Activated CD4-positive, alpha-beta T cell treated with anti-CD3 and anti-CD28 coated beads for 24 hours (primary cell): Measurements from ENCODE around the gene LRMDA.
"Not testable (repeated sequence)": the region's sequence is repeated elsewhere in the genome, so short reads cannot be mapped to it uniquely, and the experiment has no call there.

ENCODE experiments used
- DNase-seq, 2 donors: peaks; one replicate each; pipeline ENCODE4 v3.0.0-alpha.2; 2020; ENCODE audit warnings: low read depth in 2 of 2

Gene LRMDA

DNA sequence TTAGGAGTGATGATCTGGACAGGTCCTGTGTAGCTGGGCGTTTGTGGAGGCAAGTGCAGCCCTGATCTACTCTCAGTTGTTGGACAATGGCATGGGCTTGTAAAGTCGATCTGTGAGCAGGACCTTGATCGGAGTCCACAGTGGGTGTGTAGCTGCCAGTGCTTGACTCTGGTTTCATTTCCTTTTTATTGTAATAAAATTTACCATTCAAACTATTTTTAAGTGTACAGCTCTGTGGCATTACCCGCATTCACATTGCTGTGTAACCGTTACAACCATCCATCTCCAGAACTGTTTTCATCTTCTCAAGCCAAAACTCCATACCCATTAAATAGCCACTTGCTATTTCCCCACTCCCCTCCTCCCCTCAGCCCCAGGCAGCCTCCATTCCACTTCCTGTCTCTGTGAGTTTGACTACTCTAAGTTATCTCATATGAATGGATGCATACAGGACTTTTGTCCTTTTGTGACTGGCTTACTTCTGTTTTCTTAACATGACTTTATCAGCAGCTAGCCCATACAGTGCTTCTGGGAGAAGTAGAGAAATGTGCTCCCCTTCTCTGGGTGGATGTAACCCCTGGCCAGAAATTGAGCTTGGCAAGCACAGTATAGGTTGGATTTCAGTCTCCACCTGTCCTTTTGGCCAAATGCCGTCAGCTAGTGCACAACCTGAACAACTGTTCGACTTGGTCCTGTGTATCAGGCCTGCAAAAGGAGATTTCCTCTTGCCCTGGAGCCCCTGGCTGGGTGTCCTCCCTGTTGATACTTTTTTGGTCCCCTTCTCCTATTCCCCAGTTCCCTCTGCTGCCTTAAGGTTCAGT is 180.0 kb downstream of the LRMDA start:
- no peak for DNase-seq

DNA sequence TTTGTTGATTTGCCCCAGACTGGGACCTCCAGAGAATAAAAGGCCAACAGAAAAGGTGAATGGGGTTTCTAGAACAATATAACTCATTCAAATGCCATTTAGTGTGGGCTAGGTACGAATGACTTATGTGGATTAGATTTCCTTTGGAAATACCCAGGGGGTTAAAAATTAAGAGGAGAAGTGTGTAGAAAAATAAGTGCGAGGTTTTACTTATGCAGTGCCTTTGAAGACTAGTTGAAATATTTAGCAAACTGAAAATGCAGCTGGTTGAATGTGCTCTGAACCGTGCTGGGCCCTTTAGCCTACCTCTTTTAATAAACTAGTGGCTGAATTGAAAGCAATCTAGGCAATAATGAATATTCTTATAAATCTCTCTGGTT is 180.6 kb downstream of the LRMDA start:
- DNase-seq = no peak

DNA sequence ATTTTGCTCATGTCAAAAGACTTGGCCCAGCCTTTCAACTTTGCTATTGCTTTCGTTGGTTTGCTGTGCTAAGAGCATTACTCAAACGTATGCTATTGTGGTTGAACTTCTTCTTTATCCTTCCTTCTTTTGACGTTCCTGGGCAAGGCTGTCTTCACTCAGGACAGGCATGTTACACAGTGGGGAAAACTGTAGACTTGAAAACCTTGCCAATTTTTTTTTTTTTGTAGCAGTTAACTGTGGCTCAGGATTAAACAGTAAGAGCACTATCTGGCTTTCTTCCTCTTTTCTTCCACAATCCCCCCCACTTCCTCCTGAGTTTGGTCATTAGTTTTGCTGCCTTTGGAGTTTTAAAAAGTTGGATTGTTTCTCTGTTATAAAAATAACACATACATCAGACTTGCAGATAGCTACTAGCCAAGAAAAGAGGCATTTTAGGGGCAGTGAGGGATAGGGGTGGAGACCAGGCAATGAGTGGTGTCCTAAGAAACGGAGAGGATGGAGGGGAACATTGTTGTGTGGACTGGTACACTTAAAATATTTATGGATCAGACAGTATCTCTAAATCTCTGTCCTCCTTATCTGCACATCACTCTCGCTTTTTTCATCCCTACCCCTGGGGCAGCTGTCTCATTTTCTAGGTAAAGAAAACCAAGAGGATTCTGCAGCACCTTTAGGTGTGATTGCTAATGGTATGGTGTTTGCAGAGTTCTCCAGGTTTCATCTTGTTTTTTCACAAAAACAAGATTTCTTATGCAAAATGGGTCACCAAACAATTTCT is 181.7 kb downstream of the LRMDA start:
- no peak for DNase-seq

DNA sequence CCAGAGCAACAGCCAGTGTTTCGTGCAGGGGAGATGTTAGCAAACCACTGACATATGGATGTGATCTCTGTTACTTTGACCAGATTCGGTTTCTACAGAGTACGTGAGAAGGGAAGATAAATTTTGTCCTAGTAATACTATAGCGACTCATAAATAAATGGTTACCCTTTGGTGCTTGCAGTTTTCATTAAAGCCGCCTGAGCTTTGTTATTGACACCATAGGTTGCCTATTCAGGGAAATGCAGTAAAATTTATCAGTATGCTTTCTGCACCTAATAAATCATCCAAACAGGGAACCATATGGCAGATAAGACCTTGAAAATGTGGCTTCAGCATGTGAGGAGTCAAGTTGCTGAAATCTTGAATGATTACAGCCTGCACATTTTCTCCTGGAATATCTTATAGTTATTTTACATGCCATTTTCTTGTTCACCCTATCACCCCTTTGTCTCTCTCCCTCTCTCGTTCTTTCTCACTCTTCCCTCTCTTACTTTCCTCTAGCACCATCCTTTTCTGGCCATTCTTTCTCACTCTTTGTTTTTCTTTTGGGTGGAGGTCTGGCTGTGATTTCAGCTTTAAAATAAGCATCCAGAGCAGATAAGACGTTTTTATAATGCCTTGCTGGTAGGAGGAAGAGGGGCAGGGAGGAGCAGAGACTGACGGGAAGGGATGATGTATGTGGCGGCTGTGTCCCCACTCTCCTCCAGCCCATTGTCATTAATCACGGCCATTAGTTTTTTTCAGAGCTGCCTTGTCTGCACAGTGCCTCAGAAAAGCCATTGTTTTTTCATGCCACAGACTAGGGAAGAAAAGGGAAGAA is 182.5 kb downstream of the LRMDA start:
- no peak for DNase-seq

DNA sequence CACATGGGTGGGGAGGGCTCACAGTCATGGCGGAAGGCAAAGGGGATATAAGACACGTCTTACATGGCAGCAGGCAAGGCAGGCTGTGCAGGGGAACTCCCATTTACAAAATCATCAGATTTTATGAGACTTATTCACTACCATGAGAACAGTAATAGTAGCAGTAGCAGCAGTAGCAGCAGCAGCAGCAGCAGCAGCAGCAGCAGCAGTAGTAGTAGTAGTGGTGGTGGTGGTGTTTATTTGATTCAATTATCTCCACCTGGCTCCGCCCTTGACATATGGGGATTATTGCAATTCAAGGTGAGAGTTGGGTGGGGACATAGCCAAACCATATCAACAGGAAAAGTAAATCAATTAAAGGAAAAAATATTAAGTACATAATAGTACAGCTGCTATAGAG is 184.7 kb downstream of the LRMDA start:
- DNase-seq = no peak

DNA sequence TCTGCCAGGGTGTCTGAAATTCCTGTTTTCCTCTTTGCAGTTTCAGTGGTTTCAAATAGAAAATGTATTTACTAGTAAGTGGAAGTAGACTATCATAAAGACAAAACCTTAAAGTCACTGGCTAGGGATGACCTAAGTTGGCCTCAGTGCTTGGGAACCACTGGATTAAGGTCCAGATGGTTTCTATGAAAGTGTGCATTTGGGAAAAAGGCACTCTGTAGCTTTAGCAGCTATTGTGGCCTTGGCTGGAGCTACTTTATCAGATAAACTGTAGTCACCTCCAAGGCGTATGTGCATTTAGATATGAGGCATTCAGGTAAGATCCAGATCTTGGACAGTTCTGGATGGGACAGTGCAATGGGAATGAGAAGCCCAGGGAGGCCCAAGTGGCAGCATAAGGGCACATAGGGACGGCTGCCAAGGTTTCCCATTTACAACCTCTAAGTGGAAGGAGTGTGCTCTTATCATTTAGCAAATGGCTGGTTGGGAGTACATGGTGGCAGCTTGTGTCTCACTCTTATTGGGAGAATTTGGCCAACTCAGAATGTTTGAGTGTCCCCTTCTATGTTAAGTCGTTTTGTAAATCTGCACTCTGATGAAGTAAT is 185.6 kb downstream of the LRMDA start:
- no peak for DNase-seq

DNA sequence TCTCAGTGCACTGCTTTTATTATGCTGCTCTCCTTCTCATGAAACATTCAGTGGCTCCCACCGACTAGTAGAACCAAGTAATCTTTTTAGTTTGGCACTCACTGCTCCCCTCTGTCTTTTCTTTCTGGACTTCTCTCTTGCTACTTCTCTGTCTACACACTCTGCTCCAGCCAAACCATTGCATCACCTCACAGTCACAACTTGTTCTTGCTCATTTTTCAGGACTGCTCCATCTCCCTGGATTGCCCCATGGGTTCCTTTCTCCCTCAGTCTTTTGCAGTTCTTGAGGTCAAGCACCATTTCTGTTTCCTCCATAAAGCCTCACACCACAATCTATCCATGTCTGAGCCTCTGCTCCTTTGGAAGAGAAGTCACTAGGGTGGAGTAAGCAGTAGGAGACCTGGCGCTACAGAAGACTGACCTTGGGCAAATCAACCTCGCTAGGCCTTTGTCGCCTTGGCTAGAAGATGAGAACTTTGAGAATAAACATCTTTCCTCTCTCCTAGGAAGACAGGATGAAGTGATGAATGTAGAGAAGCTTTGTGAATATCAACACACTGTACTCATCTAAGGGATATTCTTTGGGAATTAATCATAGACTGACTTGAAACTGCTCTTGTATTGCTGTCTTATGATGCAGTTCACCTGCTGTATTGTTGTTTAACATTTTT is 186.2 kb downstream of the LRMDA start:
- no peak for DNase-seq

DNA sequence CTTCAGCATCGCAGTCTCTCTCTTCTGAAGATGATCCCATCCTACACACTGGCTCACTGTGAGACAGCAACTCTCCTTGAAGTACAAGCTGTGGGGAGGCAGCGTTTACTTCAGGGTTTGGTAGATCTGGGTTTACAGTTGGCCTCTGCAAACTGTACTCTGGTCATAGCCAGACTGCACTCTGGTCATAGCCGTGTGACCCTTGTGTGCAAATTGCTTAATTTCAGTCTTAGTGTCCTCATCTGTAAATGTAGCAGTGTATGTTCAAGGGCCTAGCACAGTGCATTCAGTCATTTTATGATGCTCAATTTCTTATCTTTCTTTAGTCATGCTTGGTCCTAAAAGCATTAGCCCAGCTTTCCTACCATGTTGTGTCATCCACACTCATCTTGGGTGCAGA is 188.2 kb downstream of the LRMDA start:
- no peak for DNase-seq

DNA sequence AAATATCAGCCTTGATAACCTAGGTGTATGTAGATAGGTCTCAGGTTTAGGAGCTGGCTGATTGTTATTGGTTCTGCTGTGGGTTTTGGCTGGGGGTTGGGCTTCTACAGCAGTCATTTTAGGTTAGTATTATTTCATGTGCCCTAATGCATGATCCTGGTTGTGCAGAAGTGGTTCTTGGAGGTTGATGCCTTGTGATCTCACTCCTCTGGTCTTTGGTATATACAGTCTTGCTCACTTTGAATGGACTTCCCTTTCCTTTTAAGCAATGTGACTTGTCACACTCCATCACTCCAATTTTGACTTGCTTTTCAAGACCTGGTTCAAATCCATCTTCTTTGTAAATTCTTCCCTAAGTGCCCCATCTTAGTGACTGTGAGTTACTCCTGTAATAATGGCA is 188.9 kb downstream of the LRMDA start:
- no peak for DNase-seq

DNA sequence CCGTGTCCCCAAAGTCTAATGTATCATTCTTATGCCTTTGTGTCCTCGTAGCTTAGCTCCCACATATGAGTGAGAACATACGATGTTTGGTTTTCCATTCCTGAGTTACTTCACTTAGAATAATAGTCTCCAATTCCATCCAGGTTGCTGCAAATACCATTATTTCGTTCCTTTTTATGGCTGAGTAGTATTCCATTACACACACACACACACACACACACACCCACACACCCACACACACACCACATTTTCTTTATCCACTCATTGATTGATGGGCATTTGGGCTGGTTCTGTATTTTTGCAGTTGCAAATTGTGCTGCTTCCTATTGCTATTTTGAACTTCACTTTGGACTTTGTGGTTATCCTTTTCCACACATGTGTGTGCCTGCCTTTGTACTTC is 189.6 kb downstream of the LRMDA start:
- DNase-seq = not testable (repeated sequence)

DNA sequence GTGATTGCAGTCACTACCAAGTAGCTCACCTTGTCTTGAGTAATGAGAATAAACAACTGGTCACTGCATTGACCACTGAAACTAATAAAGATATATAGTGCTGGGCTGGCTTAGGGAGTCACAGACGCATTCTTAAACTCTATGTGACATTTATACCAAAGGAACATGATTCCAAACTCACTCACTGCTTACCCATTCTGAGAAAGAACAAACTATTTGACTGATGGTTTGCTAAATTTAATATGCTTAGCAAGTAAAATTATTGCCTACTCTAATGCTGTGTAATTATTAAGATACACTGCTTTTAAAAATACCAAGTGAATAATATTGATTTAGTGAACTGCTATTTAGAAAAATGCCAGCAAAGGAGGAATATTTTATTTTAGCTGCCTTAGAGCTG is 191.1 kb downstream of the LRMDA start:
- no peak for DNase-seq

DNA sequence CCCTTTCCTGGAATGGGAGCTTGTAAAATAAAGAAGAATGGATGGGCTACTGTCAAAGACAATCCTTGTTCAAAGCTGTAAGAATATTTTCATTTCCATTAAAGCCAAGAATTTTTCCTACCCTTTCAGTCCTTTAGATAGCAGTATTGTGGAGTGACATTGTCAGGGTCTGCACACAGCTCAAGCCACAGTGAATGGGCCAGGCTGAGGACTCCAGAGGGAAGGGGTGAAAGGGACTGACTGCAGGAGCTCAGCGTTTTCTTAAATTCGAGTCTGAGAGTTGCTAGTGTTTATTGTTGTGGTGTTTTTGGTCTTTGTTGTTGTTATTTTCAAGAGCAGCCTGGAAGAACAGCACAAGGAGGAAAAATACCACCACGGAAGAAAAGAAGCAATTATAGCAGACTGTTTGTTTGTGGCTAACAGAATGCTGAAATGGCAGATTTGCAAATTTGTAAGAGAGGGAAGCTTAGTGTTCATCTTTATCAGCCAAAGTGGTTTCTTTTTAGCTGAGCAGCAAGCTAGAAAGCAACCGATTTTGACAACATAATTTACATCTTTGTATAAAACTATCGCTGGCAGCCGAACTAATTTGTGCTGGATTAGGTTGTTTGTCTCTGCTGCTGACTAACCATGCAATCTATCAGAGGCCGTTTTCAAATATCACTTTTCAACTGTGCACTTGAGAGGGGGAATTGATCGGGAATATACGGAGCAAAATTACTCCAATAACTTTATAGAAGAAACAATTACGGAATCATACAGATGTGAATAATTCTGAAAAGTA is 192.1 kb downstream of the LRMDA start:
- no peak for DNase-seq

DNA sequence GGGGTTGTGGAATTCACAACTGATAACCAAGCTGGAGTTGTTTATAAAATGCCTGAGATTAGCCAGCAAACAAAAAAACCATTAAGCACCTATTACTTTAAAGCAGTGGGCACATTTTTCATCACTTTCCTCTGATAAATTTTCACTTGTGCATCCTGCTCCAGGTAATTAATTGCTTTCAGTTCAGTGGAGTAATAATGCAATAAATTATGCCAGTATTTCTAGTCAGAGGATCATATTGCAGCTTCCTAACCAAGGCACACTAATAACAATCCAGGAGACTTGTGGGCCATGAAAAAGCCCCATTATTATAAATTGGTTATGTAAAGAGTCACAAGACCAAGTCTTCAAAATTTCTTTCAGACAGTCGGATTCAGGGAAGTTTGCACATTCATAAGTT is 193.2 kb downstream of the LRMDA start:
- DNase-seq = no peak

DNA sequence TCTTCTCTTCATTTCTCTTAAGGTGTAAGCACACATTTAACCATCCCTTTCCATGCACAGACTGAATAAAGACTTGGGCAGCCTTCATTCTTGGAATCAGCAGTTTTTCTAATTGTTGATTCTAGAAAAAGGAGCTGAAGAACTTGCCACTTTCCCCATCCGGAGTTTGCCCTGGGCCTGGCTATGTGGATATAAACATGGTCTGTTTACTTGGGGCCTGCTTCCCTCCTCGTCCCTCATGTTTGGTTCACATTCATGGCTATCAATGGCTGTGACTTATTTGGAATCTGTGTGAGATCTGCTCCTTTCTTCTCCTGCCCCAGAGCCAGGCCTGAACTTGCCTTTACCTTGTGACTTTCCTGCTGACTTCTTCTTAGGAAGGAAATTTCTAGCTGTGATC is 199.3 kb downstream of the LRMDA start:
- no peak for DNase-seq

DNA sequence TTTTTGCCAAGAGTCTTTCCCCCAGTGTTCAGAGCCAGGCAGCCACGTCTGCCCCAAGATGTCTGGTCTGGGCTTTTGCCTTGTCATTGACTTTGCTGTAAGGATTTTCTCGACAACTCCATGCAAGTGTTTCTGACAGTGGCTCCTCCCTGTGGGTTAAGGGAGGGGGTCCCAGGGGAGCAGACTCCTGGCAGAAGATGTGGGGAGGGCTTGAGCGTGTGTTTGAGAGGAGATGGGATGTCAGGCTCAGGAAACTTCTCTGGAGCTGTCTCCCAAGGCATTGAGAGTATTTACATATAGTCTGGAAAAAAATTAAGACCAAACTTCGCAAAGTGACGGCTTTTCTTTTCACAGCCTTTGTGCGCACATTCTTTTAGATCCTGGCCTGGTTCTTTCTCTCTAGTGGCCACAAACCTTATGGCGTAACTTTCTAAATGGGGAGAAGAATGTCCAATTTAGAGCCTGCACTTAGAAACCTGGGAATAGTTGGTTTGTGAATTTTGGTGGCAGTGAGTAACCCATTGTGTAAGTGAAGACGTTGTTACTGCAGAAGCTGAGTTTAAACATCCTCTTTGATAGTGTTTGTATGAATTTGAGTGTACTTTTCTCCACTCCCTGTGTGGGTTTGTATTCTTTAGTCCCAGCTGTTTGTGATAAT is 201.5 kb downstream of the LRMDA start:
- no peak for DNase-seq

DNA sequence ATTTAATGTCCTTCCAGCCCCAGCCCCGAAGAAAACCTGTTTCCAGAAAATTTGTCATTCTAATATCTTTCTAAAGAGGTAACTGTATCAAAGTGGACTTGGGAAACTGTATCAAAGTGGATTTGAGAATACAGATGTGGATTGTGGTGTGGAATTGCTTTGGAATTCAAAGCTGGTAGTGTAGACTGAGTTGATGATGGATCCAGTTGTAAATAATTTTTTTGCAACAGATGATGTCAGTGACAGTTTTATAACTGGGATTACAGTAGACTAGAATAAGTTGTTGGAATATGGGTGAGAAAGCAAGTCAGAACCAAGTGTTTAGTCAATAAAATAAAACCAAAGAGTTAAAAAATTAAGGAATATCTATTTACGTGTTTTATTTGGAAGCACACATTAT is 202.1 kb downstream of the LRMDA start:
- DNase-seq = no peak

DNA sequence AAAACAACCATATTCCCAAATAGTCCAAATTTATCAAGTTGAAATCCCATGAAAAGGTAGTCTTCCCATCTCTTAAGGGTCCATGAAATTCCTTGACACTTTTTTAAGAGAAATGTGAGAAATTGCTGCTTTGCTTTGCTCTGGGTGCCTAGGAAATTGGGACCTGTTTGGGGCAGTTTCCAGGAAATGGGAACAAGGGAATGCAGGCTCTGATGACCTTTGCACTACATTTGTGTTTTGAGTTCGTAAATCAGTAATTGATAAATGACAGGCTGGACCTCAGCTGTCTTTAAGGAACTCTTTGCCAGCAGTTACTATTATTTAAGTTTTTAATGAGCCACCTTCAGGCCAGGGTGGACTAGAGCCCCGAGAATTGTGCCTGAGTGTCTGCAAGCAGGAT is 203.5 kb downstream of the LRMDA start:
- no peak for DNase-seq

DNA sequence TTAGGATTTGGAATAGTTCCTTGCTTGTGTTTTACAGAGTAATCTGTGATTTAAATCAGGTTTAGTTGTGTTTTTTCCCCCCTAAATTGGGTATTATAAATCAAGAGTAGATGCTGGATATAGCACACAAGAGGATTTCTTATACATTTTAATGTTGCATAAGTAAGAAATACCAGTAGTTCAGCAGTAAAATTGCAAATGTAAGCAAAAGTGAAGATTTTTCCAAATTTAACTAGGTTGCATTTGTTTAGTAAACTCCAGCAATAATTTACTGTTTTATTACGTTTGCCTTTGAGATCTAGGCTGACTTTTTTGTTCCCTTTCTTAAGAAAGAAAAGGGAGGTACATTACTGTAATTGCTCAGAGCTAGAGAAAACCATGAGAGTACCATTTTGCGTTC is 207.3 kb downstream of the LRMDA start:
- no peak for DNase-seq

DNA sequence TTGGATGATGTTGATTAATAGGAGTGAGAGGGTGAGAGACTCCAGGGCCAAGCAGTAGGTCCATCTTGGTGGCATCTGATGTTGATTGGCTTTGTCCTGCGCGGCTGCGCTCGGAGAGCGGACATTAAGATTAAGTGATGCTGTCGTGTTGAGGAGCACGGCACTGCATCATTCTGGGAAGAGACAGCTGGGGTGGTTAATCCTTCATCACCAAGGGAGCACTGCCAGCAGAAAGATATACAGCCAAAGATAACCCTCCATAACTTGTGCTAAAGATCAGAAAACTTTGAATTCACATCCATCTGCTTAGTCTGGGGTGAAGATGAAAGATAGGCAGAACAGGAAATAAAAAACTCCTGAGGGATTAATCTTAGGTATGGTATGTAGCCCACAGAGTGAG is 208.3 kb downstream of the LRMDA start:
- DNase-seq = no peak

DNA sequence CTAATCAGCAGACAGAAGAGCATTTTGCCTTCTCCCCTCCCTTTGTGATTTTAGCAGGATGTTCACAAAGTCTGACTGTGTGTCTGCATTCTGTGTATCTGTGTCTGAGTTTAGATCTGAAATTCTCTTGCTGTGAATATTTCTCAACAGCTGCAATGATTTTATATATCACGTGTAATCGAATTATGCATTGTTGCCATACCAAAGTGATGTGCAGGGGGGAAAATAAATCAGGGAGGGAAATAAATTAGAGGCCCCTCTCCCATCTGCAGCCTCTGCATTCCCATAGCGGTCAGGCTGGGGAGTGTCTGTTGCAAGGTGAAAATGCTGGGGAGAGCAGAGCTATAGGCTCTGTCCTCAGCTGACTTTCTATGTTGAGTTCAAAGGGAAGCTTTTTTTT is 209.0 kb downstream of the LRMDA start:
- no peak for DNase-seq
